ENCODE measurements around the gene CDIP1. TPM values are rescaled to one million over a fixed set of nuclear protein-coding genes. Genes with fewer than 3 reads are reported as not detected.

The CDIP1 gene
- total and polyA plus RNA-seq, 9 of the 15 experiments (the other 6 are each of a cell fraction or from before 2014, with no cell fraction given), result 0.29 TPM; not detected in 8

DNA sequence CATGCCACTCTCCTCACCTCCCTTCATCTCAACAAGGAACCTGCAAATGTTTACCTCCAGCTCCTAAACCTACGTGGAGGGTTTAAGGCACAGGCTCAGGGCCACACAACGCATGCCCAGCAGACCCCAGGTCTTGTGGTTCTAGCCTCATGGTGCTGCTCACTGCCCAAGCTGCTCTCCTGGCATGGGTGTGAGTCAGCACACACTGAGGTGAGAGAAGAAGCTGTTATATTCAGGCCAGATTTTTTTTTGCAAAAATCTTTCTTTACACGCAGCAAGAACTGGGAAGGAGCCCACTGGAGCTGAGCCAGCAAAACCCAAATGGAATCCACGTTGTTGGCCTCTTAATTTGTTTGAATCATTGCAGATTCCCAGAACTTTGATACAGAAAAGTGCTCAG lies 12.0 kb upstream of the CDIP1 start (continued):
- TF ChIP-seq USF2 (CRISPR knock-in tag; IDR thresholded peaks at IDR 0.05) (no peak), TCF3 (CRISPR knock-in tag; IDR thresholded peaks at IDR 0.05) (no peak), RBFOX2 (IDR thresholded peaks at IDR 0.05; ENCODE audit: low read depth, low read length) (no peak), TEAD4 (IDR thresholded peaks at IDR 0.05; ENCODE audit: low read length) (no peak), TEAD4 (CRISPR knock-in tag; IDR thresholded peaks at IDR 0.05; ENCODE audit: borderline replicate concordance) (no peak), CLOCK (CRISPR knock-in tag; IDR thresholded peaks at IDR 0.05; ENCODE audit: borderline replicate concordance) (no peak), DMBX1 (CRISPR knock-in tag; IDR thresholded peaks at IDR 0.05; ENCODE audit: borderline replicate concordance) (no peak), ZNF282 (CRISPR knock-in tag; IDR thresholded peaks at IDR 0.05) (no peak)
